Endothelial cell of umbilical vein (primary cell): Measurements from ENCODE around the gene YAE1. TPM values are rescaled to one million over a fixed set of nuclear protein-coding genes. Genes with fewer than 3 reads are reported as not detected.

Experiments
- BruUV-seq: library from RNA; stranded (reverse); fragments of 400-500 nt; replicated peaks from 2 replicates; lab custom pipeline; 2021; lab: Mats Ljungman, UMichigan
- CTCF ChIA-PET: fragments of 300-600, 350-600 bp; sonication (Branson Sonifier 250); formaldehyde crosslinking; loops from one replicate; lab custom pipeline; 2021; ENCODE audit warnings: antibody characterized with exemption, inconsistent platforms; lab: Charles Lee
- POLR2A ChIA-PET: fragments of 300-600, 350-600 bp; sonication (Branson Sonifier 250); formaldehyde crosslinking; loops from one replicate; lab custom pipeline; 2021; ENCODE audit warnings: antibody characterized with exemption, inconsistent platforms; lab: Charles Lee
- DNase-seq: peaks from one replicate; pipeline ENCODE4 v3.0.0-alpha.2; 2011; ENCODE audit warnings: low read depth, low spot score
- FAIRE-seq: peaks from 2 replicates; lab custom pipeline; 2011; peaks lifted over from hg19 to GRCh38; lab: Jason Lieb, UNC
- H2AFZ ChIP-seq: 2 replicates; pipeline ENCODE4 v1.6.0; 2012; ENCODE audit warnings: low read depth, low read length, control low read depth, inconsistent platforms
- H3K27ac ChIP-seq: 2 replicates; pipeline ENCODE4 v1.5.1; 2011; ENCODE audit warnings: low read depth, mild to moderate bottlenecking, control low read depth, low read length, moderate library complexity; ENCODE audit not compliant: insufficient read depth
- H3K27me3 ChIP-seq, 2 experiments: 2 replicates each; pipeline versions ENCODE4 v1.6.0 to v1.6.1; 2011; ENCODE audit warnings: low read length in 2 of 2, mixed read lengths in 1 of 2; ENCODE audit not compliant: control insufficient read depth in 2 of 2, insufficient read depth in 2 of 2
- H3K36me3 ChIP-seq, 2 experiments: 2 replicates in 1 of 2; 3 replicates in 1 of 2; pipeline ENCODE4 v1.5.1; 2011; ENCODE audit warnings: low read length in 2 of 2, mild to moderate bottlenecking in 1 of 2, moderate library complexity in 1 of 2; ENCODE audit not compliant: control insufficient read depth in 2 of 2, insufficient read depth in 2 of 2; ENCODE audit errors: extremely low read depth in 1 of 2
- H3K4me1 ChIP-seq: 3 replicates; pipeline ENCODE4 v1.5.1; 2011; ENCODE audit warnings: mild to moderate bottlenecking, low read length; ENCODE audit not compliant: control insufficient read depth, insufficient read depth; ENCODE audit errors: extremely low read depth
- H3K4me2 ChIP-seq: 2 replicates; pipeline ENCODE4 v1.6.1; 2011; ENCODE audit warnings: low read length, control low read depth, mixed read lengths; ENCODE audit not compliant: insufficient read depth
- H3K4me3 ChIP-seq, 3 experiments: fragments of 200-600 bp in 1 of 3; sonication (generic), shearing (Covaris generic) in 1 of 3; replicated peaks in 1 of 3; 2 replicates each; pipeline ENCODE4 v1.5.1; 2011 to 2016; ENCODE audit warnings: control low read depth in 3 of 3, low read length in 3 of 3, mild to moderate bottlenecking in 2 of 3, inconsistent platforms in 1 of 3, low read depth in 1 of 3, moderate library complexity in 1 of 3; ENCODE audit not compliant: insufficient read depth in 1 of 3
- H3K79me2 ChIP-seq: 2 replicates; pipeline ENCODE4 v1.6.0; 2012; ENCODE audit warnings: low read length, inconsistent platforms; ENCODE audit not compliant: control insufficient read depth, insufficient read depth
- H3K9ac ChIP-seq: replicated peaks from 2 replicates; pipeline ENCODE3; 2011; ENCODE audit warnings: low read length, control low read depth; ENCODE audit not compliant: insufficient read depth; ENCODE audit errors: extremely low read depth
- H3K9me1 ChIP-seq: replicated peaks from 3 replicates; pipeline ENCODE4 v1.6.0; 2011; ENCODE audit warnings: mild to moderate bottlenecking, low read length; ENCODE audit not compliant: control insufficient read depth, insufficient read depth; ENCODE audit errors: extremely low read depth
- H3K9me3 ChIP-seq: replicated peaks from 2 replicates; pipeline ENCODE4 v1.5.1; 2012; ENCODE audit warnings: low read length, inconsistent platforms; ENCODE audit not compliant: control insufficient read depth, insufficient read depth
- H4K20me1 ChIP-seq: replicated peaks from 2 replicates; pipeline ENCODE3; 2011; ENCODE audit warnings: mild to moderate bottlenecking, low read length; ENCODE audit not compliant: control insufficient read depth, insufficient read depth; ENCODE audit errors: extremely low read depth
- EZH2 ChIP-seq: IDR thresholded peaks from 2 replicates; pipeline ENCODE4 v1.6.1; 2012; ENCODE audit warnings: borderline replicate concordance, low read depth, mild to moderate bottlenecking, moderate library complexity, low read length, inconsistent platforms; ENCODE audit not compliant: severe bottlenecking
- FOS ChIP-seq: IDR thresholded peaks from 2 replicates; pipeline ENCODE4 v1.6.1; 2011; ENCODE audit warnings: mild to moderate bottlenecking, low read length, moderate library complexity, borderline replicate concordance; ENCODE audit not compliant: insufficient read depth
- GATA2 ChIP-seq: IDR thresholded peaks from 2 replicates; pipeline ENCODE4 v1.7.0; 2011; ENCODE audit warnings: low read depth, mild to moderate bottlenecking, moderate library complexity, mixed read lengths, low read length; ENCODE audit not compliant: insufficient read length, insufficient read depth
- JUN ChIP-seq: IDR thresholded peaks from 2 replicates; pipeline ENCODE4 v1.6.1; 2011; ENCODE audit warnings: borderline replicate concordance, low read depth; ENCODE audit not compliant: insufficient read length, insufficient read depth
- MYC ChIP-seq: IDR thresholded peaks from one replicate; pipeline ENCODE4 v1.6.1; 2011; ENCODE audit warnings: mild to moderate bottlenecking, low read depth, low read length
- POLR2A ChIP-seq: IDR thresholded peaks from 2 replicates; pipeline ENCODE4 v1.6.1; 2012; ENCODE audit warnings: low read depth, mild to moderate bottlenecking, control low read depth, low read length
- POLR2AphosphoS5 ChIP-seq: IDR thresholded peaks from 2 replicates; pipeline ENCODE4 v1.6.1; 2012; ENCODE audit warnings: low read depth, mild to moderate bottlenecking, control low read depth, low read length, moderate library complexity; ENCODE audit not compliant: insufficient read depth
- dilution Hi-C: fragments of 300-500 bp; cut with MboI; formaldehyde crosslinking; loops from one replicate; pipeline ENCODE4 v1.15.0; 2019; ENCODE audit warnings: low sequenced_read_pairs; ENCODE audit not compliant: extremely low pct_ligation_motif_present
- intact Hi-C: fragments of 100-400 bp; cut with micrococcal nuclease; formaldehyde crosslinking; loops from one replicate; pipeline ENCODE4 v1.10.0; 2022
- polyA plus RNA-seq, 4 experiments: library from polyadenylated mRNA; depleted of rRNA in 3 of 4; stranded (reverse) in 3 of 4; unstranded in 1 of 4; fragments of >200 nt; gene quantifications; 2 replicates each; pipeline versions ENCODE4 v1.2.1 to v1.2.3, GENCODE V29; 2011 to 2012; ENCODE audit warnings: missing spikeins in 1 of 4
- total RNA-seq: library from RNA; stranded (reverse); gene quantifications from 2 replicates; pipeline ENCODE4 v1.2.3, GENCODE V29; 2021
- TF ChIP-seq, protein P1 (sequence below): IDR thresholded peaks from 2 replicates; pipeline ENCODE4 v1.6.1; 2011; ENCODE audit not compliant: insufficient read depth, insufficient read length
- TF ChIP-seq, protein P2 (sequence below), 2 donors: IDR thresholded peaks; 1 replicate in 1 of 2; 2 replicates in 1 of 2; pipeline ENCODE4 v1.5.1; 2011; ENCODE audit warnings: low read length in 2 of 2, mild to moderate bottlenecking in 2 of 2, moderate library complexity in 2 of 2, control low read depth in 1 of 2, inconsistent platforms in 1 of 2, low read depth in 1 of 2; ENCODE audit not compliant: insufficient read depth in 1 of 2; ENCODE audit errors: extremely low read depth in 1 of 2

Gene YAE1
- total and polyA plus RNA-seq, 2 donors (not counting 3 experiments of a cell fraction or from before 2014, with no cell fraction given): 13.3 to 20.7 TPM

DNA sequence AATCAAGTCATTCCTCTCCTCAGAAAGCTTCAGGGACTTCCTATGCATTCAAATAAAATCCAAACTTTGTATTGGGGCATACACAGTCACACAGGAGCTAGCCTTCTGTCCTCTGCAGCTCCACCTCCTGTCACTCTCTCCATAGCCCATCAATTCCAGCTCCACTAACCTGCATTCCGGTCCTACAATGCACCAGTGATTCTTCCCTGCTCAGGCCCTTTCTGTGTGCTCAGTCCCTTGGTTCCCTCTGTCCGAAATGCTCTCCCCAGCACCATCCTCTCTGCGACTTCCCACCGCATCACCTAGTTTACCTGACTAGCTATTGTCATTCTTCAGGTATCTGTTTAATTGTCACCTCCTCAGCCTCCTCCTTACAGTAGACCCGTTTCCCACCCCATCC is 26.4 kb upstream of the YAE1 start:
- H3K9me1 ChIP-seq: no peaks in the 10 kb centered on the region
- TF ChIP-seq POLR2A (no peak), MYC (no peak), JUN (no peak)
- H3K4me2 ChIP-seq: no peak overlapping the region
- H3K79me2 ChIP-seq: no peaks in the 10 kb centered on the region
- peaks cover 11% of the 10 kb centered on the region in 2 experiments for H3K27me3 ChIP-seq
- DNase-seq (no peak), FAIRE-seq (no peak)
- H3K4me3 ChIP-seq: no peak overlapping the region
- no TSS peak for BruUV-seq
- H3K9ac ChIP-seq: no peak overlapping the region
- H3K9me3 ChIP-seq: no peaks in the 10 kb centered on the region
- H2AFZ ChIP-seq: no peak overlapping the region
- intact Hi-C loops: no loop called here
- H3K36me3 ChIP-seq: no peaks in the 10 kb centered on the region
- H3K27ac ChIP-seq: no peak overlapping the region
- H3K4me1 ChIP-seq: no peaks in the 10 kb centered on the region
- dilution Hi-C loops: no loop called here
- no peaks in the 10 kb centered on the region for H4K20me1 ChIP-seq
- CTCF ChIA-PET: interaction anchor here (1.2 kb wide), 1 partner anchor 16 kb away, joined by 3 read pairs; no protein-coding TSS in a partner anchor
- POLR2A ChIA-PET: no interaction called here

DNA sequence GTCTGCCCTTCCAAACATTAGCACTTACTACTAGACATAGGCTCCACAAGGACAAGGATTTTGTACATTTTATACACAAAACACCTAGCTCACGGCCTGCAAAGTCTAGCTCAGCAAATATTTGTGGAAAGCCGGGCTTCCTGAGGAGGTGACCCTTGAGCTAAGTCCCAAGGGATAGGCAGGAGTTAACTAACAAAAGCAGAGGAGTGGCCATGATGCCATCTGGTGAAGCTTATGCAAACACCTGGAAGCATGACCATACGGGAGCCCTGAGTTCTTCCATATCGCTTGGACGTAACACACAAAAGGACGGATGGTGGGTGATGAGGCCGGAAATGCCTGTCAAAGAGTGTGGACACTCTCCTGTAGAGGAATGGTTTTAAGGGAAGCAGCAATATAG is 25.9 kb upstream of the YAE1 start:
- H3K9ac ChIP-seq: no peak overlapping the region
- no peaks in the 10 kb centered on the region for H4K20me1 ChIP-seq
- no peaks in the 10 kb centered on the region for H3K4me1 ChIP-seq
- no peak overlapping the region for H3K4me2 ChIP-seq
- POLR2A ChIA-PET: no interaction called here
- no peak for DNase-seq
- dilution Hi-C loops (no loop called here), intact Hi-C loops (no loop called here)
- H3K79me2 ChIP-seq: no peaks in the 10 kb centered on the region
- H3K9me1 ChIP-seq: no peaks in the 10 kb centered on the region
- no peak for FAIRE-seq
- H3K27ac ChIP-seq: no peak overlapping the region
- TF ChIP-seq GATA2: no peak
- no peak for TF ChIP-seq POLR2AphosphoS5
- no peak for TF ChIP-seq MYC
- no peak for TF ChIP-seq JUN
- TF ChIP-seq, protein P1, sequence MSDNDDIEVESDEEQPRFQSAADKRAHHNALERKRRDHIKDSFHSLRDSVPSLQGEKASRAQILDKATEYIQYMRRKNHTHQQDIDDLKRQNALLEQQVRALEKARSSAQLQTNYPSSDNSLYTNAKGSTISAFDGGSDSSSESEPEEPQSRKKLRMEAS: no peak
- TF ChIP-seq, protein P2, sequence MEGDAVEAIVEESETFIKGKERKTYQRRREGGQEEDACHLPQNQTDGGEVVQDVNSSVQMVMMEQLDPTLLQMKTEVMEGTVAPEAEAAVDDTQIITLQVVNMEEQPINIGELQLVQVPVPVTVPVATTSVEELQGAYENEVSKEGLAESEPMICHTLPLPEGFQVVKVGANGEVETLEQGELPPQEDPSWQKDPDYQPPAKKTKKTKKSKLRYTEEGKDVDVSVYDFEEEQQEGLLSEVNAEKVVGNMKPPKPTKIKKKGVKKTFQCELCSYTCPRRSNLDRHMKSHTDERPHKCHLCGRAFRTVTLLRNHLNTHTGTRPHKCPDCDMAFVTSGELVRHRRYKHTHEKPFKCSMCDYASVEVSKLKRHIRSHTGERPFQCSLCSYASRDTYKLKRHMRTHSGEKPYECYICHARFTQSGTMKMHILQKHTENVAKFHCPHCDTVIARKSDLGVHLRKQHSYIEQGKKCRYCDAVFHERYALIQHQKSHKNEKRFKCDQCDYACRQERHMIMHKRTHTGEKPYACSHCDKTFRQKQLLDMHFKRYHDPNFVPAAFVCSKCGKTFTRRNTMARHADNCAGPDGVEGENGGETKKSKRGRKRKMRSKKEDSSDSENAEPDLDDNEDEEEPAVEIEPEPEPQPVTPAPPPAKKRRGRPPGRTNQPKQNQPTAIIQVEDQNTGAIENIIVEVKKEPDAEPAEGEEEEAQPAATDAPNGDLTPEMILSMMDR (IDR thresholded peaks at IDR 0.05; ENCODE audit: extremely low read depth in 1 of 2, insufficient read depth in 1 of 2, low read depth in 1 of 2, low read length in 2 of 2): no peak
- no peak for TF ChIP-seq FOS
- no peak for TF ChIP-seq EZH2
- no peak for TF ChIP-seq POLR2A
- peaks cover 6 to 11% of the 10 kb centered on the region in 2 experiments for H3K27me3 ChIP-seq
- no TSS peak for BruUV-seq
- no peaks in the 10 kb centered on the region for H3K9me3 ChIP-seq
- no peaks in the 10 kb centered on the region for H3K36me3 ChIP-seq
- CTCF ChIA-PET: interaction anchor here (1.2 kb wide), 1 partner anchor 15 kb away, joined by 3 read pairs; no protein-coding TSS in a partner anchor
- H2AFZ ChIP-seq: no peak overlapping the region
- no peak overlapping the region for H3K4me3 ChIP-seq
